HCT116 (cell line): ENCODE results near the gene BAX. TPM values are rescaled to one million over a fixed set of nuclear protein-coding genes. Genes with fewer than 3 reads are reported as not detected.

Source experiments
- ATAC-seq: fragments of 200-7000 bp; cut with Tn5 transposase; 2 replicates; pipeline ENCODE4 v1.9.1; 2020; ENCODE audit warnings: mild to moderate bottlenecking, moderate library complexity
- BruUV-seq: library from RNA; stranded (reverse); fragments of 400-500 nt; replicated peaks from 2 replicates; lab custom pipeline; 2021; lab: Mats Ljungman, UMichigan
- CTCF ChIA-PET: fragments of 300-600 bp; sonication (Branson Sonifier 250); formaldehyde crosslinking; loops from one replicate; lab custom pipeline; 2021; ENCODE audit warnings: antibody characterized with exemption; lab: Charles Lee
- POLR2A ChIA-PET: fragments of 300-600, 350-600 bp; sonication (Branson Sonifier 250); formaldehyde crosslinking; loops from one replicate; lab custom pipeline; 2021; ENCODE audit warnings: antibody characterized with exemption; lab: Charles Lee
- RAD21 ChIA-PET, 2 experiments: fragments of 300-600 bp; sonication (Branson Sonifier 250); formaldehyde crosslinking; loops; one replicate each; lab custom pipeline; 2023; ENCODE audit warnings: low total read pairs in 2 of 2; ENCODE audit not compliant: uncharacterized antibody in 2 of 2, unreplicated experiment in 2 of 2, low non-redundant PET in 1 of 2; lab: Charles Lee
- DNase-seq: peaks from one replicate; pipeline ENCODE4 v3.0.0-alpha.2; 2010; ENCODE audit warnings: low read depth, low spot score
- H2AFZ ChIP-seq: fragments of 200-600 bp; shearing (Covaris generic), sonication (generic); 2 replicates; pipeline ENCODE4 v1.6.1; 2017; ENCODE audit warnings: low read depth, mixed run types, mixed read lengths, antibody characterized with exemption, low read length; ENCODE audit not compliant: poor library complexity, severe bottlenecking
- H3K27ac ChIP-seq: 2 replicates; pipeline ENCODE4 v1.5.1; 2012; ENCODE audit warnings: low read depth, low read length
- H3K27me3 ChIP-seq: fragments of 200-600 bp; sonication (generic); 2 replicates; pipeline ENCODE4 v1.6.1; 2016; ENCODE audit warnings: mixed run types, low read length, mixed read lengths; ENCODE audit not compliant: insufficient read depth
- H3K36me3 ChIP-seq, 2 experiments: fragments of 200-500 bp in 1 of 2; fragments of 200-600 bp in 1 of 2; sonication (Bioruptor generic) in 1 of 2; sonication (generic) in 1 of 2; 2 replicates each; pipeline versions ENCODE4 v1.5.1 to v1.6.1; 2014 to 2016; ENCODE audit warnings: low read length in 2 of 2, inconsistent platforms in 1 of 2, mixed read lengths in 1 of 2, mixed run types in 1 of 2; ENCODE audit not compliant: insufficient read depth in 2 of 2, control insufficient read depth in 1 of 2
- H3K4me1 ChIP-seq, 2 experiments: fragments of 200-600 bp in 1 of 2; sonication (generic) in 1 of 2; 2 replicates each; pipeline versions ENCODE4 v1.5.1 to v1.6.1; 2012 to 2017; ENCODE audit warnings: low read length in 2 of 2, inconsistent platforms in 1 of 2, mild to moderate bottlenecking in 1 of 2, mixed read lengths in 1 of 2, mixed run types in 1 of 2, moderate library complexity in 1 of 2; ENCODE audit not compliant: insufficient read depth in 2 of 2, control insufficient read depth in 1 of 2
- H3K4me2 ChIP-seq: fragments of 200-600 bp; sonication (generic); 2 replicates; pipeline ENCODE4 v1.6.1; 2017; ENCODE audit warnings: mixed run types, low read length, mixed read lengths
- H3K4me3 ChIP-seq, 2 experiments: fragments of 200-600 bp in 1 of 2; sonication (generic) in 1 of 2; replicated peaks in 1 of 2; 2 replicates each; pipeline ENCODE4 v1.5.1; 2011 to 2016; ENCODE audit warnings: low read length in 2 of 2, control low read depth in 1 of 2, low read depth in 1 of 2, mild to moderate bottlenecking in 1 of 2, mixed read lengths in 1 of 2, mixed run types in 1 of 2
- H3K79me2 ChIP-seq: fragments of 200-600 bp; sonication (generic); 2 replicates; pipeline ENCODE4 v1.6.1; 2017; ENCODE audit warnings: mild to moderate bottlenecking, mixed run types, low read length, moderate library complexity, mixed read lengths; ENCODE audit not compliant: insufficient read depth
- H3K9ac ChIP-seq: fragments of 200-600 bp; sonication (generic); 2 replicates; pipeline ENCODE4 v1.6.1; 2016; ENCODE audit warnings: low read length, mixed read lengths
- H3K9me2 ChIP-seq: fragments of 200-600 bp; sonication (generic), shearing (Covaris generic); 2 replicates; pipeline ENCODE4 v1.6.1; 2017; ENCODE audit warnings: mixed run types, mild to moderate bottlenecking, moderate library complexity; ENCODE audit not compliant: insufficient read depth
- H3K9me3 ChIP-seq, 2 experiments: fragments of 200-500 bp in 1 of 2; fragments of 200-600 bp in 1 of 2; sonication (Bioruptor generic) in 1 of 2; sonication (generic) in 1 of 2; 2 replicates each; pipeline ENCODE4 v1.6.1; 2014 to 2017; ENCODE audit warnings: low read length in 2 of 2, mixed read lengths in 2 of 2, inconsistent platforms in 1 of 2, low read depth in 1 of 2, mild to moderate bottlenecking in 1 of 2, mixed run types in 1 of 2, moderate library complexity in 1 of 2; ENCODE audit not compliant: control insufficient read depth in 1 of 2, insufficient read depth in 1 of 2
- H4K20me1 ChIP-seq: fragments of 200-600 bp; sonication (generic), shearing (Covaris generic); 2 replicates; pipeline ENCODE4 v1.6.1; 2017; ENCODE audit warnings: mixed run types, mild to moderate bottlenecking, moderate library complexity; ENCODE audit not compliant: insufficient read depth
- ATF3 ChIP-seq: IDR thresholded peaks from 2 replicates; pipeline ENCODE4 v1.6.1; 2012
- CEBPB ChIP-seq: IDR thresholded peaks from 2 replicates; pipeline ENCODE4 v1.6.1; 2012; ENCODE audit warnings: low read depth
- CTCF ChIP-seq, 3 experiments: fragments of 200-600 bp in 1 of 3; sonication (generic) in 1 of 3; IDR thresholded peaks in 2 of 3; conservative IDR thresholded peaks in 1 of 3; 2 replicates each; pipeline ENCODE4 v1.5.1; 2012 to 2017; ENCODE audit warnings: low read depth in 2 of 3, low read length in 2 of 3, antibody characterized with exemption in 1 of 3, borderline replicate concordance in 1 of 3, control low read depth in 1 of 3, mild to moderate bottlenecking in 1 of 3, mixed read lengths in 1 of 3, mixed run types in 1 of 3, moderate library complexity in 1 of 3; ENCODE audit not compliant: insufficient read depth in 1 of 3
- EGR1 ChIP-seq: IDR thresholded peaks from 2 replicates; pipeline ENCODE4 v1.6.1; 2012; ENCODE audit warnings: low read depth
- ELF1 ChIP-seq: IDR thresholded peaks from 2 replicates; pipeline ENCODE4 v1.6.1; 2012; ENCODE audit warnings: low read depth, borderline replicate concordance
- EZH2phosphoT487 ChIP-seq: fragments of 200-600 bp; IDR thresholded peaks from 2 replicates; pipeline ENCODE4 v1.6.1; 2018; ENCODE audit warnings: antibody characterized with exemption, borderline replicate concordance
- FOSL1 ChIP-seq: IDR thresholded peaks from 2 replicates; pipeline ENCODE4 v1.6.1; 2012; ENCODE audit warnings: low read depth
- JUND ChIP-seq: IDR thresholded peaks from 2 replicates; pipeline ENCODE4 v1.6.1; 2012
- MAX ChIP-seq: IDR thresholded peaks from 2 replicates; pipeline ENCODE4 v1.6.1; 2012
- POLR2A ChIP-seq: IDR thresholded peaks from 2 replicates; pipeline ENCODE4 v1.7.0; 2011; ENCODE audit warnings: borderline replicate concordance; ENCODE audit not compliant: insufficient read depth, insufficient read length; ENCODE audit errors: extremely low read depth
- REST ChIP-seq: IDR thresholded peaks from 2 replicates; pipeline ENCODE4 v1.6.1; 2012; ENCODE audit warnings: low read depth
- SRF ChIP-seq: IDR thresholded peaks from 2 replicates; pipeline ENCODE4 v1.6.1; 2012; ENCODE audit warnings: low read depth
- YY1 ChIP-seq: IDR thresholded peaks from 2 replicates; pipeline ENCODE4 v1.6.1; 2011; ENCODE audit warnings: low read length, low read depth, moderate library complexity, mild to moderate bottlenecking; ENCODE audit not compliant: insufficient replicate concordance; ENCODE audit errors: extremely low read depth
- ZBTB33 ChIP-seq: IDR thresholded peaks from 2 replicates; pipeline ENCODE4 v1.6.1; 2011; ENCODE audit warnings: mild to moderate bottlenecking, low read length, moderate library complexity; ENCODE audit not compliant: insufficient replicate concordance; ENCODE audit errors: extremely low read depth
- ZFX ChIP-seq: fragments of 450-650 bp; IDR thresholded peaks from 2 replicates; pipeline ENCODE4 v1.6.1; 2017
- intact Hi-C: fragments of 100-400 bp; cut with micrococcal nuclease; formaldehyde crosslinking; loops from 2 replicates; pipeline ENCODE4 v1.10.0; 2022
- total RNA-seq: library from RNA; stranded (reverse); gene quantifications from one replicate; pipeline ENCODE4 v1.2.1, GENCODE V29; 2021; ENCODE audit not compliant: unreplicated experiment

Gene BAX
- total RNA-seq, 1 experiment from 2014 or later, result 96.4 TPM

- Histone ChIP-seq H3K27me3 (no peaks in the 10 kb centered on the region), H3K4me3 (peak overlapping the region; percentile 73 to 84), H3K79me2 (peaks cover 16% of the 10 kb centered on the region), H2AFZ (no peak overlapping the region), H3K9me2 (no peaks in the 10 kb centered on the region), H4K20me1 (peaks cover 9% of the 10 kb centered on the region; the same call in 1 of the 2 replicates), H3K36me3 (peaks cover 3 to 26% of the 10 kb centered on the region in 2 experiments; a peak in 3 of 4 replicates), H3K9ac (peak overlapping the region; percentile 78), H3K4me1 (peaks cover 33 to 60% of the 10 kb centered on the region in 2 experiments), H3K27ac (peak overlapping the region; percentile 75), H3K9me3 (no peaks in the 10 kb centered on the region), H3K4me2 (peak overlapping the region; percentile 83)
- ATAC-seq (peak; percentile 45), DNase-seq (peak; percentile 73)
- intact Hi-C loops, result loop anchor here (1.0 to 5.0 kb wide), 2 partner anchors 33 to 94 kb away; partner anchors contain the start of genes DHDH and PPP1R15A
- RAD21 ChIA-PET, result no interaction called here
- CTCF ChIA-PET, result interaction anchor here (0.6 to 1.3 kb wide), 2 partner anchors 171 to 178 kb away, joined by 3 read pairs; no protein-coding TSS in a partner anchor
- POLR2A ChIA-PET, result interaction anchor here (1.0 to 2.6 kb wide), 9 partner anchors 10 to 123 kb away, joined by 3 to 9 read pairs (median 4); partner anchors contain the start of genes DHDH, GYS1, NUCB1 and PPP1R15A
- TF ChIP-seq MAX (0 out of 2 replicates have a peak, but pooled peaks have one; percentile 54), REST (no peak), CTCF (IDR thresholded peaks at IDR 0.05 in 2 of 3, conservative IDR thresholded peaks at IDR 0.05 in 1 of 3; ENCODE audit: borderline replicate concordance in 1 of 3, insufficient read depth in 1 of 3, low read depth in 2 of 3, low read length in 2 of 3) (no peak), EZH2phosphoT487 (no peak), YY1 (no peak), ZBTB33 (no peak), JUND (no peak), ZFX (no peak), ATF3 (no peak), POLR2A (peak; percentile 6), CEBPB (no peak), SRF (no peak), EGR1 (no peak), ELF1 (no peak), FOSL1 (no peak)
- TSS peak; percentile 85 for BruUV-seq
Observed at GRCh38 chr19:48965806-48966540, 11.3 kb downstream of the BAX start.
